ENCODE measurements around the gene ZNF431. TPM values are rescaled to one million over a fixed set of nuclear protein-coding genes. Genes with fewer than 3 reads are reported as not detected.

ZNF431 gene
- total RNA-seq, 2 experiments from 2014 or later: 16.9 to 17.1 TPM

DNA sequence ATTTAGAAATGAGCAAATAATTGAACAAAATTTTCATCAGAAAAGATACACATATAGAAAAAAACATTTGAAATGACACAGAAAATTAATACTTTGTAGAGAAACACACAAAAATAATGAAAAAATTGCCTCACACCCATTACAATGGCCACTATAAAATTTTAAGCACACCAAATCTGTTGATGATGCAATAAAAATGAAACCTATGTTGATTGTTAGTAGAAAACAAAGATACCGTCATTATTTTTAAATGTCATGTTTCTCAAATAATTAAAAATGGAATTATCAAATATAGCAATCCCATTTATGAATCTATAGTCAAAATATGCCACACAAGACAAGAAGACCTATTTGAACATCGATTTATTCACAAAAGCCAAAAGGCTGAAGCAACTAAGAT is 96.8 kb downstream of the ZNF431 start:
- ChIA-PET CTCF (no interaction called here), POLR2A (no interaction called here)
- no peak overlapping the region for H3K4me3 Mint-ChIP-seq
- intact Hi-C loops (cut with micrococcal nuclease): no loop called here
- H3K27me3 Mint-ChIP-seq: no peaks in the 10 kb centered on the region
- H3K27ac Mint-ChIP-seq: no peak overlapping the region
- no peaks in the 10 kb centered on the region for H3K9me3 Mint-ChIP-seq
- DNase-seq: no peak
- no peaks in the 10 kb centered on the region for H3K36me3 Mint-ChIP-seq
- no peaks in the 10 kb centered on the region for H3K4me1 Mint-ChIP-seq (ENCODE audit: low read depth)

Other genes starting within 250 kb of the ZNF431 start
- gene ZNF85, start 218.8 kb upstream of the ZNF431 start, total RNA-seq: 10 to 100 TPM; 15.4 to 18.5 TPM
- 10 to 100 TPM; 18.9 to 20.9 TPM for gene ZNF430, start 121.4 kb upstream of the ZNF431 start, total RNA-seq
- 10 to 100 TPM; 17.9 to 18.0 TPM for gene ZNF714, start 59.8 kb upstream of the ZNF431 start, total RNA-seq
- 10 to 100 TPM; 10.1 to 11.1 TPM for gene ZNF708, start 187.4 kb downstream of the ZNF431 start, total RNA-seq
- 10 to 100 TPM; 11.8 to 15.3 TPM for gene ZNF738, start 217.0 kb downstream of the ZNF431 start, total RNA-seq

Data from activated CD4-positive, alpha-beta memory T cell treated with anti-CD3 and anti-CD28 coated beads for 36 hours (primary cell).